Smooth muscle cell (in vitro differentiated cells): ENCODE results near the gene TUT7. TPM values are rescaled to one million over a fixed set of nuclear protein-coding genes. Genes with fewer than 3 reads are reported as not detected.

Source experiments
- DNase-seq: peaks from one replicate; lab custom pipeline; 2025; ENCODE audit not compliant: unreplicated experiment; lab: John Stamatoyannopoulos, UW
- H2AFZ ChIP-seq: fragments of 200-600 bp; sonication (generic); 2 replicates; pipeline ENCODE4 v1.6.0; 2016; ENCODE audit warnings: antibody characterized with exemption, low read depth, mild to moderate bottlenecking
- H3F3A ChIP-seq: fragments of 200-600 bp; sonication (generic); 2 replicates; pipeline ENCODE4 v1.6.0; 2017; ENCODE audit warnings: antibody characterized with exemption, low read depth
- H3K27ac ChIP-seq: fragments of 200-600 bp; sonication (generic); 2 replicates; pipeline ENCODE4 v1.5.1; 2016; ENCODE audit warnings: low read depth, mild to moderate bottlenecking
- H3K27me3 ChIP-seq: fragments of 200-600 bp; sonication (generic); 2 replicates; pipeline ENCODE4 v1.6.1; 2016; ENCODE audit warnings: low read depth, mild to moderate bottlenecking
- H3K36me3 ChIP-seq: fragments of 200-600 bp; sonication (generic); 2 replicates; pipeline ENCODE4 v1.5.1; 2016; ENCODE audit warnings: low read depth
- H3K4me1 ChIP-seq: fragments of 200-600 bp; sonication (generic); 2 replicates; pipeline ENCODE4 v1.5.1; 2016; ENCODE audit warnings: low read depth
- H3K4me2 ChIP-seq: fragments of 200-600 bp; sonication (generic); 2 replicates; pipeline ENCODE4 v1.6.0; 2016; ENCODE audit warnings: mild to moderate bottlenecking
- H3K4me3 ChIP-seq: fragments of 200-600 bp; sonication (generic); 2 replicates; pipeline ENCODE4 v1.5.1; 2016; ENCODE audit warnings: mild to moderate bottlenecking
- H3K79me2 ChIP-seq: fragments of 200-600 bp; sonication (generic); 2 replicates; pipeline ENCODE4 v1.6.0; 2016; ENCODE audit warnings: low read depth, mild to moderate bottlenecking
- H3K9ac ChIP-seq: fragments of 200-600 bp; sonication (generic); 2 replicates; pipeline ENCODE4 v1.6.0; 2016; ENCODE audit warnings: low read depth
- H3K9me3 ChIP-seq: fragments of 200-600 bp; sonication (generic); replicated peaks from 2 replicates; pipeline ENCODE4 v1.5.1; 2016; ENCODE audit warnings: low read depth
- H4K20me1 ChIP-seq: fragments of 200-600 bp; sonication (generic); 2 replicates; pipeline ENCODE4 v1.6.0; 2016; ENCODE audit warnings: low read depth
- CTCF ChIP-seq: fragments of 200-600 bp; sonication (generic); IDR thresholded peaks from 2 replicates; pipeline ENCODE4 v1.5.1; 2017; ENCODE audit warnings: borderline replicate concordance, mild to moderate bottlenecking, antibody characterized with exemption; ENCODE audit not compliant: insufficient read depth, poor library complexity, severe bottlenecking
- whole genome bisulfite sequencing: methylation state at CpG from one replicate; pipeline ENCODE4 v1.1.7; 2016; ENCODE audit warnings: low lambda C conversion rate; 5-methylcytosine and 5-hydroxymethylcytosine counted together
- polyA plus RNA-seq: library from polyadenylated mRNA; unstranded; fragments of >200 nt; fragmentation: Nextera tagmentation; extraction: Ambion mirVana; gene quantifications from 2 replicates; pipeline ENCODE4 v1.2.1, GENCODE V29; 2016
- total RNA-seq: library from RNA; depleted of rRNA; stranded (reverse); fragments of >200 nt; gene quantifications from 2 replicates; pipeline ENCODE4 v1.2.3, GENCODE V29; 2014

TUT7 gene
- total and polyA plus RNA-seq, 2 experiments from 2014 or later: 14.9 to 35.7 TPM

DNA sequence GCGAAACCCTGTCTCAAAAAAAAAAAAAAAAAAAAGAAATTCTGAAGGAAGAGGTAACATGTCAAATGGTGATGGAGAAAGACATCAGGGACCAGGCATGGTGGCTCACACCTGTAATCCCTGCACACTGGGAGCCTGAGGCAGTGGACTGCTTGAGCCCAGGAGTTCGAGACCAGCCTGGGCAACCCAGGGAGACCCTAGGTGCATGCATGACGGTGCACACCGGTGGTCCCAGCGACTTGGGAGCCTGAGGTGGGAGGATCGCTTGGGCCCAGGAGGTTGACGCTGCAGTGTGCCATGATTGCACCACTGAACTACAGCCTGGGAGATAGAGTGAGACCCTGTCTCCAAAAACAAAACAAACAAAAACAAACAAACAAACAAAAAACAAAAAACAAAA lies 73.6 kb downstream of the TUT7 start:
- no peaks in the 10 kb centered on the region for H3K27me3 ChIP-seq
- H3K4me3 ChIP-seq: peak overlapping the region; percentile 89
- WGBS: 94% methylated on average over 7 of the region's 7 CpGs
- peaks cover 52% of the 10 kb centered on the region for H3K79me2 ChIP-seq
- TF ChIP-seq CTCF: no peak
- peaks cover 38% of the 10 kb centered on the region for H4K20me1 ChIP-seq
- H3K27ac ChIP-seq: no peak overlapping the region
- no peak overlapping the region for H3K4me2 ChIP-seq
- peaks cover 12% of the 10 kb centered on the region for H3K4me1 ChIP-seq
- no peaks in the 10 kb centered on the region for H3K9me3 ChIP-seq
- no peaks in the 10 kb centered on the region for H3K36me3 ChIP-seq
- H3F3A ChIP-seq: no peaks in the 10 kb centered on the region
- DNase-seq: no peak
- no peak overlapping the region for H2AFZ ChIP-seq
- no peak overlapping the region for H3K9ac ChIP-seq

DNA sequence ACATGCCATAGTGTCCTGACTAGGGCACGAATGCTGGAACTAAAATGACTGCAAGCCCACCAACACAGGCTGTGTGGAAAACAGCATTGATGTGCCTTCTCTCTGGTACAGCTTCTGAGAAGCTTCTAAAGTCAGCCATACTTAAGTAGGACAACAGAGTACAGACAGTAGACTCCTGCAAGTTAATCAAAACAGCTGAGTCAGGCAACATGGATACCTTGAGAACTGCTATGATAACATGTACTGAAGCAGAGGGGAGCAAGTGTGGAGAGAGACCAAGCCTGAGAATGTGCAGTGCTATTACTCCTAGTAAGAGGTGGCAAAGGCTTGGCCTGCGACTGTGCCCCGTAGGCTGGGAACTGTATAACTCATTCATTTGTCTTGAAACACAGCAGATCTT lies 74.4 kb downstream of the TUT7 start:
- Histone ChIP-seq H3K79me2 (peaks cover 54% of the 10 kb centered on the region), H3F3A (no peaks in the 10 kb centered on the region), H3K4me3 (no peak overlapping the region), H3K9ac (no peak overlapping the region), H3K9me3 (no peaks in the 10 kb centered on the region), H3K4me1 (peaks cover 12% of the 10 kb centered on the region), H3K27me3 (no peaks in the 10 kb centered on the region), H3K4me2 (no peak overlapping the region), H4K20me1 (peaks cover 45% of the 10 kb centered on the region), H2AFZ (no peak overlapping the region), H3K36me3 (no peaks in the 10 kb centered on the region), H3K27ac (no peak overlapping the region)
- DNase-seq: no peak
- 94% methylated on average over 3 of the region's 3 CpGs for WGBS
- TF ChIP-seq CTCF: no peak

GRCh38 chr9:86277072-86277471 lies 77.1 kb downstream of the TUT7 start:
- Histone ChIP-seq H3K9ac (no peak overlapping the region), H3K4me3 (no peak overlapping the region), H3K27me3 (no peaks in the 10 kb centered on the region), H3K27ac (no peak overlapping the region), H3F3A (no peaks in the 10 kb centered on the region), H4K20me1 (peaks cover 54% of the 10 kb centered on the region), H3K36me3 (peaks cover under 1% of the 10 kb centered on the region), H3K4me2 (no peak overlapping the region), H3K79me2 (peaks cover 56% of the 10 kb centered on the region), H2AFZ (no peak overlapping the region), H3K4me1 (peaks cover 9% of the 10 kb centered on the region), H3K9me3 (no peaks in the 10 kb centered on the region)
- no peak for DNase-seq
- TF ChIP-seq CTCF: no peak
- WGBS: 76% methylated on average over 1 of the region's 1 CpG

GRCh38 chr9:86275962-86276361 lies 78.2 kb downstream of the TUT7 start:
- Histone ChIP-seq H3K36me3 (peaks cover 11% of the 10 kb centered on the region), H4K20me1 (peaks cover 54% of the 10 kb centered on the region), H3F3A (no peaks in the 10 kb centered on the region), H3K4me2 (no peak overlapping the region), H3K9me3 (no peaks in the 10 kb centered on the region), H3K27ac (no peak overlapping the region), H3K79me2 (peaks cover 55% of the 10 kb centered on the region), H3K4me1 (peaks cover 3% of the 10 kb centered on the region), H3K9ac (no peak overlapping the region), H3K27me3 (no peaks in the 10 kb centered on the region), H3K4me3 (no peak overlapping the region), H2AFZ (no peak overlapping the region)
- TF ChIP-seq CTCF: no peak
- 90% methylated on average over 3 of the region's 3 CpGs for WGBS
- no peak for DNase-seq
